Ovary (tissue), 3 donors: ENCODE results near the gene NUP93.

Source experiments
- CTCF ChIP-seq, 3 donors: fragments of 450-650 bp in 2 of 3; fragments of 200-600 bp in 1 of 3; IDR thresholded peaks; one replicate each; pipeline versions ENCODE4 v1.5.1 to v1.8.0; 2016 to 2022; ENCODE audit warnings: antibody characterized with exemption in 3 of 3, mild to moderate bottlenecking in 1 of 3
- POLR2A ChIP-seq: fragments of 450-650 bp; IDR thresholded peaks from one replicate; pipeline ENCODE4 v1.6.1; 2017; ENCODE audit warnings: antibody characterized with exemption, mild to moderate bottlenecking, moderate library complexity
- donor health status: DM: no; HTN: no; CAD: no.

GRCh38 chr16:56777482-56777881 is 47.6 kb downstream of the NUP93 start:
- TF ChIP-seq CTCF (IDR thresholded peaks at IDR 0.05) (no peak), POLR2A (no peak)
